Activated CD4-positive, alpha-beta T cell treated with anti-CD3 and anti-CD28 coated beads, Interleukin-2, Interleukin-6, amounts not matched to agents 100 ng/mL and 50 ng/mL, durations not matched to agents 16 hours and 8 hours (primary cell): ENCODE measurements around the gene SLC22A5.

Experiments used
- DNase-seq: peaks from one replicate; pipeline ENCODE4 v3.0.0-alpha.2; 2020

The SLC22A5 gene

GRCh38 chr5:132368186-132368585 lies 1.3 kb upstream of the SLC22A5 start:
- DNase-seq = no peak

GRCh38 chr5:132369007-132369473 lies 470 bp upstream of the SLC22A5 start:
- no peak for DNase-seq

- no peak for DNase-seq
These were observed 866 bp downstream of the SLC22A5 start for GRCh38 chr5:132370181-132370970.

- no peak for DNase-seq
These were observed 1.6 kb downstream of the SLC22A5 start for GRCh38 chr5:132370971-132371602.

- no peak for DNase-seq
These were observed 2.1 kb downstream of the SLC22A5 start for GRCh38 chr5:132371603-132371994.

GRCh38 chr5:132372127-132372526 lies 2.6 kb downstream of the SLC22A5 start:
- no peak for DNase-seq

- no peak for DNase-seq
These were observed 3.0 kb downstream of the SLC22A5 start for GRCh38 chr5:132372542-132372941.

GRCh38 chr5:132375957-132376356 lies 6.4 kb downstream of the SLC22A5 start:
- no peak for DNase-seq

- DNase-seq = no peak
These were observed 7.5 kb downstream of the SLC22A5 start for GRCh38 chr5:132376694-132377641.

- DNase-seq = no peak
These were observed 8.2 kb downstream of the SLC22A5 start for GRCh38 chr5:132377738-132378137.

GRCh38 chr5:132378580-132378979 lies 9.1 kb downstream of the SLC22A5 start:
- DNase-seq = no peak

GRCh38 chr5:132380047-132380446 lies 10.5 kb downstream of the SLC22A5 start:
- no peak for DNase-seq

- no peak for DNase-seq
These were observed 11.2 kb downstream of the SLC22A5 start for GRCh38 chr5:132380741-132381140.

- no peak for DNase-seq
These were observed 12.1 kb downstream of the SLC22A5 start for GRCh38 chr5:132381614-132382013.

GRCh38 chr5:132383261-132383660 lies 13.8 kb downstream of the SLC22A5 start:
- no peak for DNase-seq

GRCh38 chr5:132383984-132384383 lies 14.5 kb downstream of the SLC22A5 start:
- no peak for DNase-seq

GRCh38 chr5:132384506-132385050 lies 15.1 kb downstream of the SLC22A5 start:
- DNase-seq = no peak

GRCh38 chr5:132385326-132386105 lies 16.0 kb downstream of the SLC22A5 start:
- DNase-seq = peak; percentile 82

GRCh38 chr5:132386644-132387286 lies 17.3 kb downstream of the SLC22A5 start:
- DNase-seq = peak; percentile 86

- DNase-seq = no peak
These were observed 18.2 kb downstream of the SLC22A5 start for GRCh38 chr5:132387640-132388117.
